IMR-90 (cell line): ENCODE results near the gene ACACB. TPM values are rescaled to one million over a fixed set of nuclear protein-coding genes. Genes with fewer than 3 reads are reported as not detected.

Experiments
- ATAC-seq: fragments of 200-7000 bp; cut with Tn5 transposase; 2 replicates; pipeline ENCODE4 v1.9.1; 2020; ENCODE audit warnings: low read depth, mild to moderate bottlenecking, moderate library complexity
- BruUV-seq: library from RNA; stranded (reverse); fragments of 400-500 nt; replicated peaks from 2 replicates; lab custom pipeline; 2021; lab: Mats Ljungman, UMichigan
- CTCF ChIA-PET: fragments of 300-600 bp; formaldehyde crosslinking; extraction: SDS; loops from one replicate; lab custom pipeline; 2021; ENCODE audit warnings: antibody characterized with exemption; lab: Yijun Ruan, JAX
- POLR2A ChIA-PET: fragments of 300-600 bp; sonication (Branson Sonifier 250); formaldehyde crosslinking; loops from one replicate; lab custom pipeline; 2022; ENCODE audit warnings: antibody characterized with exemption; ENCODE audit not compliant: unreplicated experiment; lab: Charles Lee
- DNase-seq: peaks from one replicate; pipeline ENCODE4 v3.0.0; 2013
- H2AFZ ChIP-seq: replicated peaks from 2 replicates; pipeline ENCODE3; 2013; ENCODE audit warnings: low read length, mild to moderate bottlenecking; ENCODE audit not compliant: poor library complexity
- H2AK5ac ChIP-seq: 2 replicates; pipeline ENCODE4 v1.6.1; 2013; ENCODE audit warnings: low read depth, low read length, inconsistent platforms
- H2AK9ac ChIP-seq: replicated peaks from 2 replicates; pipeline ENCODE3; 2013; ENCODE audit warnings: mild to moderate bottlenecking, low read depth, low read length, moderate library complexity; ENCODE audit not compliant: poor library complexity
- H2BK120ac ChIP-seq: 2 replicates; pipeline ENCODE4 v1.6.1; 2013; ENCODE audit warnings: low read depth, low read length, inconsistent platforms
- H2BK15ac ChIP-seq: 3 replicates; pipeline ENCODE4 v1.6.1; 2013; ENCODE audit warnings: low read depth, low read length, inconsistent platforms
- H2BK20ac ChIP-seq: 2 replicates; pipeline ENCODE4 v1.6.1; 2013; ENCODE audit warnings: low read depth, mild to moderate bottlenecking, inconsistent platforms, low read length, moderate library complexity
- H2BK5ac ChIP-seq: 2 replicates; pipeline ENCODE4 v1.6.1; 2013; ENCODE audit warnings: mild to moderate bottlenecking, low read depth, low read length, inconsistent platforms; ENCODE audit not compliant: poor library complexity, severe bottlenecking
- H3K14ac ChIP-seq: replicated peaks from 2 replicates; pipeline ENCODE4 v1.6.1; 2013; ENCODE audit warnings: low read depth, low read length, inconsistent platforms
- H3K18ac ChIP-seq: 2 replicates; pipeline ENCODE4 v1.6.1; 2013; ENCODE audit warnings: low read depth, low read length, control low read depth
- H3K23ac ChIP-seq: 2 replicates; pipeline ENCODE4 v1.6.1; 2013; ENCODE audit warnings: low read depth, low read length, inconsistent platforms
- H3K27ac ChIP-seq: 2 replicates; pipeline ENCODE4 v1.5.1; 2013; ENCODE audit warnings: mild to moderate bottlenecking, control low read depth, low read length; ENCODE audit not compliant: insufficient read depth
- H3K27me3 ChIP-seq: 2 replicates; pipeline ENCODE4 v1.6.1; 2013; ENCODE audit warnings: low read length; ENCODE audit not compliant: control insufficient read depth, insufficient read depth
- H3K36me3 ChIP-seq: 2 replicates; pipeline ENCODE4 v1.6.1; 2013; ENCODE audit warnings: low read length, mixed read lengths; ENCODE audit not compliant: control insufficient read depth, insufficient read depth
- H3K4ac ChIP-seq: 2 replicates; pipeline ENCODE4 v1.6.1; 2013; ENCODE audit warnings: low read depth, low read length, inconsistent platforms
- H3K4me1 ChIP-seq: 2 replicates; pipeline ENCODE4 v1.6.1; 2013; ENCODE audit warnings: low read length, mixed read lengths; ENCODE audit not compliant: control insufficient read depth, insufficient read depth
- H3K4me2 ChIP-seq: 2 replicates; pipeline ENCODE4 v1.6.1; 2013; ENCODE audit warnings: low read depth, mild to moderate bottlenecking, control low read depth, low read length, moderate library complexity
- H3K4me3 ChIP-seq: 2 replicates; pipeline ENCODE4 v1.5.1; 2013; ENCODE audit warnings: low read depth, mild to moderate bottlenecking, control low read depth, low read length, moderate library complexity; ENCODE audit not compliant: insufficient read depth
- H3K56ac ChIP-seq: 2 replicates; pipeline ENCODE4 v1.6.1; 2013; ENCODE audit warnings: low read length, inconsistent platforms; ENCODE audit not compliant: insufficient read depth; ENCODE audit errors: extremely low read depth
- H3K79me1 ChIP-seq, 2 experiments: 2 replicates each; pipeline ENCODE4 v1.6.1; 2013; ENCODE audit warnings: low read length in 2 of 2, inconsistent platforms in 1 of 2, low read depth in 1 of 2
- H3K9ac ChIP-seq: 2 replicates; pipeline ENCODE4 v1.6.1; 2013; ENCODE audit warnings: low read depth, low read length, control low read depth
- H3K9me1 ChIP-seq: 2 replicates; pipeline ENCODE4 v1.6.1; 2013; ENCODE audit warnings: low read length, inconsistent platforms; ENCODE audit not compliant: insufficient read depth
- H3K9me3 ChIP-seq: 2 replicates; pipeline ENCODE4 v1.6.1; 2013; ENCODE audit warnings: low read length; ENCODE audit not compliant: control insufficient read depth, insufficient read depth
- H4K20me1 ChIP-seq: 2 replicates; pipeline ENCODE4 v1.6.1; 2013; ENCODE audit warnings: low read length, inconsistent platforms; ENCODE audit not compliant: insufficient read depth
- H4K5ac ChIP-seq: 2 replicates; pipeline ENCODE4 v1.6.1; 2013; ENCODE audit warnings: mild to moderate bottlenecking, low read depth, low read length, control low read depth
- H4K8ac ChIP-seq, 2 experiments: 2 replicates each; pipeline ENCODE4 v1.6.1; 2013; ENCODE audit warnings: low read depth in 2 of 2, low read length in 2 of 2, control low read depth in 1 of 2, inconsistent platforms in 1 of 2
- H4K91ac ChIP-seq: 2 replicates; pipeline ENCODE4 v1.6.1; 2013; ENCODE audit warnings: low read depth, low read length, inconsistent platforms; ENCODE audit not compliant: insufficient read depth
- BHLHE40 ChIP-seq: fragments of 150-350 bp; IDR thresholded peaks from 2 replicates; pipeline ENCODE4 v1.6.1; 2016; ENCODE audit warnings: mild to moderate bottlenecking, low read depth, low read length
- CEBPB ChIP-seq: IDR thresholded peaks from 2 replicates; pipeline ENCODE4 v1.6.1; 2012; ENCODE audit warnings: low read depth, low read length, improper control_type of control experiment
- CHD1 ChIP-seq: IDR thresholded peaks from 2 replicates; pipeline ENCODE4 v1.6.1; 2012; ENCODE audit warnings: low read depth, low read length, improper control_type of control experiment
- FOS ChIP-seq: fragments of 150-350 bp; IDR thresholded peaks from 2 replicates; pipeline ENCODE4 v1.6.1; 2016; ENCODE audit warnings: low read depth, low read length
- MAFK ChIP-seq: IDR thresholded peaks from 2 replicates; pipeline ENCODE4 v1.6.1; 2012; ENCODE audit warnings: low read depth, low read length, improper control_type of control experiment
- MAZ ChIP-seq: IDR thresholded peaks from 2 replicates; pipeline ENCODE4 v1.6.1; 2012; ENCODE audit warnings: low read depth, mild to moderate bottlenecking, low read length, improper control_type of control experiment, moderate library complexity, borderline replicate concordance
- MXI1 ChIP-seq: IDR thresholded peaks from 2 replicates; pipeline ENCODE4 v1.6.1; 2012; ENCODE audit warnings: low read depth, mild to moderate bottlenecking, low read length, moderate library complexity, borderline replicate concordance
- NFE2L2 ChIP-seq: fragments of 150-350 bp; IDR thresholded peaks from 2 replicates; pipeline ENCODE4 v1.6.1; 2016; ENCODE audit warnings: low read depth, mild to moderate bottlenecking, low read length
- POLR2A ChIP-seq: IDR thresholded peaks from 2 replicates; pipeline ENCODE4 v1.6.1; 2012; ENCODE audit warnings: mild to moderate bottlenecking, low read depth, low read length
- RAD21 ChIP-seq: IDR thresholded peaks from 2 replicates; pipeline ENCODE4 v1.6.1; 2012; ENCODE audit warnings: low read length, improper control_type of control experiment
- RCOR1 ChIP-seq: IDR thresholded peaks from 2 replicates; pipeline ENCODE4 v1.6.1; 2012; ENCODE audit warnings: mild to moderate bottlenecking, low read length, improper control_type of control experiment; ENCODE audit not compliant: insufficient replicate concordance
- RFX5 ChIP-seq: IDR thresholded peaks from 2 replicates; pipeline ENCODE4 v1.8.0; 2012; ENCODE audit warnings: low read depth, mild to moderate bottlenecking, low read length, moderate library complexity
- SMC3 ChIP-seq: fragments of 150-350 bp; IDR thresholded peaks from 2 replicates; pipeline ENCODE4 v1.6.1; 2016; ENCODE audit warnings: low read depth, mild to moderate bottlenecking, antibody characterized with exemption, low read length, moderate library complexity
- WGBS, 2 experiments: methylation state at CpG; one replicate each; pipeline versions ENCODE4 v1.1.5 to v1.1.7; 2013; ENCODE audit warnings: missing lambda C conversion rate in 2 of 2; ENCODE audit not compliant: insufficient read length in 1 of 2; ENCODE audit errors: extremely low coverage in 2 of 2; 5-methylcytosine and 5-hydroxymethylcytosine counted together
- dilution Hi-C: fragments of 300-500 bp; cut with HindIII; formaldehyde crosslinking; loops from one replicate; pipeline ENCODE4 v1.14.3; 2018; ENCODE audit warnings: low sequenced_read_pairs; ENCODE audit not compliant: unreplicated experiment
- in situ Hi-C: fragments of 300-500 bp; cut with MboI; formaldehyde crosslinking; loops from 3 replicates; pipeline ENCODE4 v1.14.3; 2019; ENCODE audit warnings: low sequenced_read_pairs, inconsistent platforms, mixed read lengths
- intact Hi-C: fragments of 100-400 bp; cut with micrococcal nuclease; formaldehyde crosslinking; loops from 2 replicates; pipeline ENCODE4 v1.10.0; 2022
- polyA plus RNA-seq, 3 experiments: library from polyadenylated mRNA; depleted of rRNA; stranded (reverse); fragments of >200 nt; gene quantifications; 2 replicates each; pipeline ENCODE4 v1.2.3, GENCODE V29; 2012; ENCODE audit warnings: low replicate concordance in 1 of 3
- total RNA-seq: library from RNA; depleted of rRNA; stranded (reverse); fragments of >200 nt; gene quantifications from 2 replicates; pipeline ENCODE4 v1.2.3, GENCODE V29; 2012
- TF ChIP-seq, protein P1 (sequence below): fragments of 150-350 bp; IDR thresholded peaks from 2 replicates; pipeline ENCODE4 v1.6.1; 2016; ENCODE audit warnings: low read depth, mild to moderate bottlenecking, low read length, moderate library complexity, borderline replicate concordance
- TF ChIP-seq, protein P2 (sequence below): conservative IDR thresholded peaks from 2 replicates; pipeline ENCODE4 v1.5.1; 2012; ENCODE audit warnings: mild to moderate bottlenecking, low read depth, low read length, improper control_type of control experiment
- TF ChIP-seq, protein P3 (sequence below): fragments of 150-350 bp; IDR thresholded peaks from 2 replicates; pipeline ENCODE4 v1.6.1; 2017; ENCODE audit warnings: mild to moderate bottlenecking, antibody characterized with exemption, low read length, low read depth

ACACB gene
- total and polyA plus RNA-seq, 2 of the 4 experiments (the other 2 are of a cell fraction): 2.0 to 2.1 TPM

DNA sequence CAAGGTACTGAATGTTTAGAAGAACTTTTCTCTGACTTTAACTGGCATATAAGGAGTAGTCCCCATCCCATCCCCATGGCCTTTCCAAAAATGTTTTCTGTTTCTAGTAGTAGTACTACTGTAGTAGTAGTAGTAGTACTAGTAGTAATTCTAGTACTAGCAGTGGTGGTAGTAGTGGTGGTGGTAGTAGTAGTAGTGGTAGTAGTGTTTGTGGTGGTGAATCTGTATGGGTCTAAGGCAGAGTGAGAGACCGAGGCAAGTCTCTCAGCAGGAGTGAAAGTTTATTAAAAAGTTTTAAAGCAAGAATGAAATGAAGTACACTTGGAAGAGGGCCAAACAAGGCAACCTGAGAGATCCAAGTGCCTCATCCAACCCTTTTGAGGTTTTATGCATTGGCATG lies 134.1 kb downstream of the ACACB start:
- Histone ChIP-seq H4K91ac (no peak overlapping the region), H3K23ac (no peak overlapping the region), H2BK5ac (no peak overlapping the region), H3K79me1 (no peaks in the 10 kb centered on the region), H3K9me3 (peaks cover 8% of the 10 kb centered on the region; the same call in 1 of the 2 replicates), H3K4me2 (no peak overlapping the region), H3K27ac (no peak overlapping the region), H3K14ac (no peak overlapping the region), H3K9me1 (no peaks in the 10 kb centered on the region), H4K5ac (no peak overlapping the region), H3K27me3 (no peaks in the 10 kb centered on the region), H3K36me3 (peaks cover 4% of the 10 kb centered on the region), H3K56ac (no peak overlapping the region), H3K4me3 (no peak overlapping the region), H2BK120ac (no peak overlapping the region), H2BK15ac (no peak overlapping the region), H2BK20ac (no peak overlapping the region), H3K18ac (no peak overlapping the region), H2AFZ (no peak overlapping the region), H2AK5ac (no peak overlapping the region), H3K9ac (no peak overlapping the region), H4K20me1 (no peaks in the 10 kb centered on the region), H2AK9ac (no peak overlapping the region), H3K4ac (no peak overlapping the region), H3K4me1 (no peaks in the 10 kb centered on the region), H4K8ac (no peak overlapping the region)
- no TSS peak for BruUV-seq
- 83% methylated on average over 1 of the region's 1 CpG; no CpG with 5 or more reads in 1 of the 2 experiments for WGBS, 2 experiments
- TF ChIP-seq, protein P1, sequence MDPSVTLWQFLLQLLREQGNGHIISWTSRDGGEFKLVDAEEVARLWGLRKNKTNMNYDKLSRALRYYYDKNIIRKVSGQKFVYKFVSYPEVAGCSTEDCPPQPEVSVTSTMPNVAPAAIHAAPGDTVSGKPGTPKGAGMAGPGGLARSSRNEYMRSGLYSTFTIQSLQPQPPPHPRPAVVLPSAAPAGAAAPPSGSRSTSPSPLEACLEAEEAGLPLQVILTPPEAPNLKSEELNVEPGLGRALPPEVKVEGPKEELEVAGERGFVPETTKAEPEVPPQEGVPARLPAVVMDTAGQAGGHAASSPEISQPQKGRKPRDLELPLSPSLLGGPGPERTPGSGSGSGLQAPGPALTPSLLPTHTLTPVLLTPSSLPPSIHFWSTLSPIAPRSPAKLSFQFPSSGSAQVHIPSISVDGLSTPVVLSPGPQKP: no peak
- TF ChIP-seq, protein P2, sequence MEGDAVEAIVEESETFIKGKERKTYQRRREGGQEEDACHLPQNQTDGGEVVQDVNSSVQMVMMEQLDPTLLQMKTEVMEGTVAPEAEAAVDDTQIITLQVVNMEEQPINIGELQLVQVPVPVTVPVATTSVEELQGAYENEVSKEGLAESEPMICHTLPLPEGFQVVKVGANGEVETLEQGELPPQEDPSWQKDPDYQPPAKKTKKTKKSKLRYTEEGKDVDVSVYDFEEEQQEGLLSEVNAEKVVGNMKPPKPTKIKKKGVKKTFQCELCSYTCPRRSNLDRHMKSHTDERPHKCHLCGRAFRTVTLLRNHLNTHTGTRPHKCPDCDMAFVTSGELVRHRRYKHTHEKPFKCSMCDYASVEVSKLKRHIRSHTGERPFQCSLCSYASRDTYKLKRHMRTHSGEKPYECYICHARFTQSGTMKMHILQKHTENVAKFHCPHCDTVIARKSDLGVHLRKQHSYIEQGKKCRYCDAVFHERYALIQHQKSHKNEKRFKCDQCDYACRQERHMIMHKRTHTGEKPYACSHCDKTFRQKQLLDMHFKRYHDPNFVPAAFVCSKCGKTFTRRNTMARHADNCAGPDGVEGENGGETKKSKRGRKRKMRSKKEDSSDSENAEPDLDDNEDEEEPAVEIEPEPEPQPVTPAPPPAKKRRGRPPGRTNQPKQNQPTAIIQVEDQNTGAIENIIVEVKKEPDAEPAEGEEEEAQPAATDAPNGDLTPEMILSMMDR: no peak
- TF ChIP-seq MXI1: no peak
- no peak for TF ChIP-seq CEBPB
- no peak for TF ChIP-seq RFX5
- no peak for TF ChIP-seq NFE2L2
- no peak for TF ChIP-seq SMC3
- TF ChIP-seq FOS: no peak
- TF ChIP-seq MAFK: no peak
- TF ChIP-seq, protein P3, sequence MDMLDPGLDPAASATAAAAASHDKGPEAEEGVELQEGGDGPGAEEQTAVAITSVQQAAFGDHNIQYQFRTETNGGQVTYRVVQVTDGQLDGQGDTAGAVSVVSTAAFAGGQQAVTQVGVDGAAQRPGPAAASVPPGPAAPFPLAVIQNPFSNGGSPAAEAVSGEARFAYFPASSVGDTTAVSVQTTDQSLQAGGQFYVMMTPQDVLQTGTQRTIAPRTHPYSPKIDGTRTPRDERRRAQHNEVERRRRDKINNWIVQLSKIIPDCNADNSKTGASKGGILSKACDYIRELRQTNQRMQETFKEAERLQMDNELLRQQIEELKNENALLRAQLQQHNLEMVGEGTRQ: no peak
- no peak for TF ChIP-seq BHLHE40
- no peak for TF ChIP-seq RCOR1
- no peak for TF ChIP-seq MAZ
- no peak for TF ChIP-seq CHD1
- TF ChIP-seq RAD21: no peak
- TF ChIP-seq POLR2A: no peak
- dilution Hi-C loops: no loop called here
- ATAC-seq (no peak), DNase-seq (peak; percentile 1)
- intact Hi-C loops: no loop called here
- CTCF ChIA-PET: no interaction called here
- in situ Hi-C loops: no loop called here
- POLR2A ChIA-PET: no interaction called here
